HG02840 (cell line): ENCODE results near the gene RABGAP1L.
A peak's percentile ranks its signal among the peaks of the same experiment; 100 is the strongest.
"Not testable (repeated sequence)": the region's sequence is repeated elsewhere in the genome, so short reads cannot be mapped to it uniquely, and the experiment has no call there.

ENCODE experiments used
- ATAC-seq: cut with Tn5 transposase; IDR thresholded peaks from one replicate; pipeline ENCODE4 v1.9.1; 2021; ENCODE audit warnings: mild to moderate bottlenecking, moderate library complexity, moderate number of reproducible peaks; ENCODE audit not compliant: unreplicated experiment, low FRiP score

The RABGAP1L gene

DNA sequence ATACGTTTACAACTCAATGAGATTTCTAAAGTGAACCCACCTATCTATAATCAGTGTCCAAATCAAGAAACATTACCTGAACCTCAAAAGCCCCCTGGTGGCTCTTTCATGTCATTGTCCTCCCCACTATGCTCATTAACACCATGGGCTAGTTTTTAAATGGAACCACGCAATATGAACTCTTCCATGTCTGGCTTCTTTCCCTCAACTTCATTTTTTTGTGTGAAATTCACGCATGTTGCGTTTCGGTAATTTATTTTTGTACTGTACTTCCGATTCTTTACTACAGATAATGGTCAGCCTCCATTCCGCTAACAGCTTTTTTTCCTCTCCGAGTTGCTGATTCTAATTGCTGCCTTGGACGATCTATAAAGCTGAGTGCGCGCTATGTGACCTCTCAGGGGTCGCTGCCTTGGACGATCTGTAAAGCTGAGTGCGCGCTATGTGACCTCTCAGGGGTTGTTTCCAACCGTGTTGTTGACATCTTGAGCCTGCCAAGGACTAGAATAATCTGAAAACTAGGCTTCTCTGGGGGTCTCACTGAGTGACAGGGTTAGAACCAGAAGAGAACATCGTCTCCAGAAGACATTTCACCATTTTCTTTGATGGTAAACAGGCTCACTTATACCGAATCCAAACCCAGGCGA is 839.4 kb downstream of the RABGAP1L start:
- no peak for ATAC-seq

DNA sequence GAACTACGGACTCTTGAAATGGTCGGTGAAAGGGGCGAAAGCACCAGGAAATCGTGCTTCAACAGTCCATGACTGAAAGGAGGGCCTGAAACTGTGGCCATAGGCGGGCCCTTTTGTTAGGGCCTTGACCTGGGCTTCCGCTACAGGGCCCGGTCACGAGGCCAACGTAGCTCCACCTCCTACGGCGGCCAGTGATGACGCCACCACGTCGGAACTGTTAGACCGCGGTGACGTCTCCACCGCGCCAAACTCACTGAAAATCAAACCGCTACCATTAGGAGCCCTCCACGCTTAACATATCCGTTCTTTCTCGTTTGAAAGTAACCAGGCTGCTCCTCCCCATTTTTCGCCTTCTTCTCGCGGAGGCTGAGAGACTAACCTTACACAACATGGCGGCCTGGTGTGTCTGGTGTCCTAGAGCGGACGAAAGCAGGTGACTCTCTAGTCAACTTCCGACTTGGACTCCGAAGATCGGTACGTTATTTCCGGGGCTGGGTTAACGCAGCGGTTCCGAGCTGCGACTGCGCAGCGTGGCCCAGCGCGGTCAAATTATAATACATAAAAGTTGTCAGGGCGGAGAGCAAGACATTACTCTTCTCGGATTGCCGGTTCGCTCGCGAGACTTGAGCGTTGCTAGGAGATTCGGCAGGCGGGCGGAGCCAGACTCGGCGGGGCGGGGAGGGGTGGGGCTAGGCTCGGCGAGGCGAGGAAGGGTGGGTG is 840.1 kb downstream of the RABGAP1L start:
- peak; percentile 86 for ATAC-seq

GRCh38 chr1:174999936-175000696 is 840.8 kb downstream of the RABGAP1L start, which contains the start of gene CACYBP:
Gene CACYBP (plus strand): TSS chr1:174999947. CDS start chr1:175000181, 234 bp downstream.
- no peak for ATAC-seq

- no peak for ATAC-seq
Measured at GRCh38 chr1:175000697-175001187, 841.4 kb downstream of the RABGAP1L start.

DNA sequence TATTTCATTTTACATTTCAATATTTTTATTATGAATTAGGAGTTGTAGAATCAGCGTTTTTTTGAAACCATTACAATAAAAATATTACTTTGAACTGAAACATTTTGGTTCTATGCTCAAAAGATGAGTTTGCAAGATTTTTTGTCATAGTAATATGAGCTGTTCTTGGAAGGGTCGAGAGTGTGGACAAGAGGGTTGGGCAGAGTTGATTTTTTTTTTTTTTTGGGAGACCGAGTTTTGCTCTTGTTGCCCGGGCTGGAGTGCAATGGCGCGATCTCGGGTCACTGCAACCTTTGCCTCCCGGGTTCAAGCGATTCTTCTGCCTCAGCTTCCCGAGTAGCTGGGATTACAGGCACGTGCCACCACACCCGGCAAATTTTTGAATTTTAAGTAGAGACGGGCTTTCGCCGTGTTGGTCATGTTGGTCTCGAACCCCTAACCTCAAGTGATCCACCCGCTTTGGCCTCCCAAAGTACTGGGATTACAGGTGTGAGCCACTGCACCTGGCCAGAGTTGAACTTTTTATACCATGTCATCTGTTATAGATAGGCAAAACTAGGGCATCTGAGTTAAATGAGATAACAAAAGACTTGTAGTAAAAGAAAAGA is 843.7 kb downstream of the RABGAP1L start:
- no peak for ATAC-seq

DNA sequence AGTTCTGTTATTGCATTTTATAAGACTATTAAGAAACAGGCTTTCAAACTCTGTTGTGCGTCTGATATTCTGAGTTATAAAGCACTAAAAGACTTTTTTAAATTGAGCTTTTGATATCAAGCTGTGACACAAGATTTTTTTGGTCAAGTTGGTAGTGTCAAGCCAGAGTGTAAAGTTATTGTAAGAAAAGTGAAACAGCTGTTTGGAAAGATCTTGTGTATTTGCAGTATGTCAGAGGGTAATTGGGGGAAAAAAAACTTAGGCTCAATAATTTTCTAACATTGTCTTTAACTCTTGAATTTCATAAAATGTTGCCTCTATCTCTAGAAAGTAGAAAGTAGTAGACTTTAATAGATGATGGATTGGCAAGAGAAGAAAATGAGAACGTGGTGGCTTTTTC is 844.2 kb downstream of the RABGAP1L start:
- ATAC-seq, result no peak

DNA sequence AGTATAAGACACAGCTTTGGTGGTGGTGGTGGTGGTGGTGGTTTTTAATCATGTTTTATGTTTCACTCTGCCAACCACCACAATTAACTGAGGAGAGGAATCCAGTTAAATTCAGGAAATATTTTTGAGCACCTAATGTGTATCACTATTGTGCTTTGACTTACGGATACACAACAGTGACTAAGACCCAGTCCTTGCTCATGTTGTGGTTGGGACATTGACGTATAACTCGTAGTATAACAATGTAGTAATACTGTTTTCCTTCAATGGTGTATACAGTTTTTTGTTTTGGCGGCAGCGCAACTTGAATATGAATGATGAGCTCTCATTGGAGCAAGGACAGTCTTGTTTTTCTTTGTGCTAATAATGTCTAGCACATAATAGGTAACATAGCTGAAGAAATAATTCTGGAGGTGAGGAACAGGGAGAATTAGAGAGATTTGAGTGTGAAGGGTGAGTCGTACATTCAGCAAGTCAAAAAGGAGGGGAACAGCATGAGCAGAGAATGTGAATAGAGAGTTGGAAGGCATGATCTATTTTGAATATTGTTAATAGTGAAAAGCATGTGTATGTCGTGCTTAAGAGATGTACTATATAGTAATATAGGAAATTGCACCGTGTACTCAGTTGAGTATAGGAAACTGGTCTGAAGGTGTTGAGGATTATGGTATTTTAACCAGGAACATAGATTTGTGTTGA is 845.9 kb downstream of the RABGAP1L start:
- no peak for ATAC-seq

DNA sequence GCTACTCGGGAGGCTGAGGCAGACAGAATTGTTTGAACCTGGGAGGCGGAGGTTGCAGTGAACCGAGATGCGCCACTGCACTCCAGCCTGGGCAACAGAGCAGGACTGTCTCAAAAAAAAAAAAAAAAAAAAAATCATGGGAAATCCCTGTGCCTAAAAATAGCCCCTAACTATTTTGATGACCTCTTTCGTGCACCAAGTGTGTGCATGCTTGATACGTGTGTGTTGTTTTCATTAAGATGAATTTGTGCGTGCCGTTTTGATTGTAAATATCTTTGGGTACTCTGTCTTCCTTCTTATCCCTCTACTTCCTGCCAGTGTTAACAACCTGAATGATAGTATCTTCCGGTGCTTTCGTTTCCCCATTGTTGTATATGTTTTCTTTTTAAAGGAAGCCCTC is 850.2 kb downstream of the RABGAP1L start:
- ATAC-seq, result no peak

DNA sequence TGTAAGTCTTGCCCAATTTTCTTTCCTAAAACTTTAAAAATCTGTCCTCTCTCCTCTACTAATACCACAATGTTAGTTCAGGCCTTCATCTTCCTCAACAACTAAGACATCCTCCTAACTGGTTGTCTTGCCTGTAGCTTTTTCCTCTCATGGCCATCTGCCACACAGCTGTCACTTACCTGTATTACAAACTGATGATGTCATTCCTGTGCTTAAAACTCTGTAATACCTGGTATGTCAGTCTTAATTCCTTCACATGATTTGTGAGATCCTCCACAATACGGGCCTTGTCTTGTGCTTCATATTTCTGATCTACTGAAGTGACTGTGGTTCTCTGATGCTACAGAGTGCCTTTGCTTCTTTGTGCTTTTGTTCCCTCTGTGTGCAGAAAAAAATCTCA is 854.1 kb downstream of the RABGAP1L start:
- no peak for ATAC-seq

DNA sequence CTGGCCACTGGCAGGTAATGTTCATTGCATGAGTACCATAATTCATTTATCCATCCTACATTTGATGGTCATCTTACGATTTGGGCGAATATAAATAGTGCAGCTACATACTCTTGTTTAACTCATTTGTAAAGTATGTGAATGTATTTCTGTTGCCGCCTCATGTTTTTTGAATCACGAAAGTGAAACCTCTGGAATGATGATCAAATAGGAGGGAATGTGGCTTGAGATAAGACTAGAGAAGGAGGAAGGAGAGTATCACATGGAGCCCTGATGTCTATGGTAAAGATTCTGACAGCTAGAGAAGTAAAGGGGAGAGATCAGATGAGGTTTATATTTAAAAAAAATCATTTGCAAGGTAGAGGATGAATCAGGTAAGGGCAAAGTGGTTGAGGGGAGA is 855.9 kb downstream of the RABGAP1L start:
- ATAC-seq, result no peak

DNA sequence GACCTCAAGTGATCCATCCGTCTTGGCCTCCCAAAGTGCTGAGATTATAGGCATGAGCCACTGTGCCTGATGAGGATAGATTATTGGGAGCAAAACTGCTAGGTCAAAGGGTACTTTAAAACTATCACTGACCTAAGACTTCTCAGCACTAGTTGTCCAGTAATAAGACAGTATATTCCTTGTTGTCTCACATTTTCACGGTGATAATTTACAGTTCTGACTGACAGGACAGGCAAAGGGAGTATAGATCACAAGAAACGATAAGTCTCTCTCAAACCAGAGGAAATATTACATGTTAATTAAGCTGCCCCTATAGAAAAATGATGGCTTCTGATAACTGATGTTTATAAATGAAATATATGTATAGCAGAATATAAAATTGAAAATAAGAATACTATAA is 860.2 kb downstream of the RABGAP1L start:
- no peak for ATAC-seq

DNA sequence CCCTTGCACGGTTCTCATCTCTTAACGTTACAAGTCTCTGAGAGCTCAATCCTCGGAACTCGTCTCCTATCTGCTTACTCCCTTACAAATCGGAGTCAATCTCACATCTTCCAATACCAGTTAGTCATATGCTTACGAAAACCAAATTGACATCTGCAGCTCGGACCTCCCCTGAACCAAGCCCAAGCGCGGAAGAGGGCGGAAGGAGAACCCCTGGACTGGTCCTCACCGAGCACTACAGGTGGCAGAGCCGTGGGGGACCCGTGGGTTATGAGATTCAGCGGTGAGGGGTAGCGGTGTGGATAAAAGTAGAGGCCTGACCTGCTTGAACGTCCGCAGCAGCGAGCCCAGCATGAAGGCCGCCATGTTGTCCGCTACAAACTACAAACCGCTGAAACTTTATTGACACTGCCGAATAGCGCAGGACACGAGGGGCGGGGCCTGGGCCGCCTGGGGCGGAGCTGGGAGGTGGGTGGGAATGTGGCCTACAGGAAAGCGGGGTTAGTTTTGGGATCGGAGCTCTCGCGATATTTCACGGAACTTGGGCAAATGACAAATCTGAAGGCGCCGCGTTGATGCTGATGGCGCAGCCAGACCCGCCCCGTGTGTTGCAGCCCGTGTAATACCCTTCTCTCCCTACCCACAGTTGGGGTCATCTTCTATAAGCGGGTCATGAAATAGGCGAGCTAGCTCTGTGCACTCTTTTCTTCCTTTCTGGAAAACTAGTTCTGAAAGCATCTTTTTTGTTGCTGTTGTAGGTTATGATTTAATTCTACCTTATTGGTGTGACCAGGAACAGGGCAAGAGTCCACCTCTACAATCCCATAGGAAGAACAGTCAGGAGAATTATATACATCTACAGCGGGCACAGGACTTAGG is 864.0 kb downstream of the RABGAP1L start, which contains the start of gene MRPS14:
Gene MRPS14, minus strand, starts transcription at position 383 of the 879 bp plus-strand sequence. Its CDS starts 17 bp downstream, at position 366.
- ATAC-seq, result peak; percentile 91

DNA sequence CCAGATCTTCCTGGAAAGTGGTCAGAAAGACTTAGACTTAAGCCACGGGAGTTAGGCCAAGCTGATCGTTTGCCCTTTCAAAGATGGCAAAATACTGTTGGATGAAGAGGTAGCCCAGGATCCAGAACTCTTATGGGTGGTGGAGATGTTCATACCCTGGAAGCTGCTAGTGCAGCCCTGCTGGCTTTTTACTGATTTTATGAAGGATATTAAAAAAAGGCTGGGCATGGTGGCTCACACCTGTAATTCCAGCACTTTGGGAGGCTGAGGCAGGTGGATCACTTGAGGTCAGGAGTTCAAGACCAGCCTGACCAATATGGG is 864.6 kb downstream of the RABGAP1L start:
- not testable (repeated sequence) for ATAC-seq

GRCh38 chr1:175024773-175025172 is 865.5 kb downstream of the RABGAP1L start:
- ATAC-seq, result no peak

DNA sequence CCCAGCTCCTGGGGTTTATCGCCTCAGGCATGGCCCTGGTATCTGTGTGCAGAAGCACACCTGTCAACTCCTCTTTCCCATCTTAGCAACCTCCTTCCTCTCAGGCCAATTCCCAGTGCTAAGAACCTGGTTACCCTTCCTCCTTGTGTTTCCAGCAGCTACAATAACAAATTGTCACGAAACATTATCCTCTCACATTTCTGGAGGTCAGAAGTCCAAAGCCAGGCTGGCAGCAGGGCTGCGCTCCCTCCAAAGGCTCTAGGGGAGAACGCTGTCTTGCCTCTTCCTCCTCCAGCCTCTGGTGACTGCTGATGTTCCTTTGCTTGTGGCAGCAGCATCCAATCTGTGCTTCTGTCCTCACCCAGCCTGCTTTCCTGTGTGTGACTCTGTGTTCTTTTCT is 874.6 kb downstream of the RABGAP1L start:
- no peak for ATAC-seq

- no peak for ATAC-seq
Measured at GRCh38 chr1:175034775-175035174, 875.5 kb downstream of the RABGAP1L start.

GRCh38 chr1:175035865-175036264 is 876.5 kb downstream of the RABGAP1L start:
- ATAC-seq, result no peak

GRCh38 chr1:175036476-175036875 is 877.2 kb downstream of the RABGAP1L start:
- ATAC-seq, result no peak

DNA sequence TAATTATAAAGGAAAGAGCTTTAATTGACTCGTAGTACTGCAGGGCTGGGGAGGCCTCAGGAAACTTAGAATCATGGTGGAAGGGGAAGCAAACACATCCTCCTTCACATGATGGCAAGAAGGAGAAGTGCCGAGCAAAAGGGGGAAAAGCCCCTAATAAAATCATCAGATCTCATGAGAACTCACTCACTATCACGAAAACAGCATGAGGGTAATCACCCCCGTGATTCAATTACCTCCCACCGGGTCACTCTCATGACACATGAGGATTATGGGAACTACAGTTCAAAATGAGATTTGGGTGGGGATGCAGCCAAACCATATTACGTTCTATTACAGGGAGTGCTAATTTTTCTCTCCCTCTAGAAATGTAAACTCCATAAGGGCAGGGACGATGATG is 878.1 kb downstream of the RABGAP1L start:
- no peak for ATAC-seq
